GM18508 (cell line): ENCODE data around the gene NOL7.

Experiments used
- ATAC-seq: cut with Tn5 transposase; IDR thresholded peaks from one replicate; pipeline ENCODE4 v1.9.1; 2021; ENCODE audit warnings: moderate number of reproducible peaks; ENCODE audit not compliant: insufficient read depth, unreplicated experiment

Gene NOL7

DNA sequence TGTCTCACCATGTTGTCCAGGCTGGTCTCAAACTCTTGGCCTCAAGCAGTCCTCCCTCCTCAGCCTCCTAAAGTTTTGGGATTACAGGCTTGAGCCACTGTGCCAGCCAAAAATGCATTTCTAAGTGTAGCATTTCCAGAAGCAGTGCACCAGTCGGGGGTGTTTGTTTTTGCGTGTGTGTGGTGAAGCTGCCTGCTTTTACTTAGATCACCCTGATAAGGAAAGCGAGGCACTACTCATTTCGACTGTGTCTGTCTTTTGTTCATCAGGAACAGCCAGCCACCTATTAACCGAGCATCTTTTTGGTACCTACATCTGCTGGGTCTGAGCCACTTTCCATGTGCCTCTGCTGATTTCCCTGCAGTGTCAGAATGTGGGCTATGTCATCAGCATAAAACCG lies 22.0 kb upstream of the NOL7 start:
- no peak for ATAC-seq

GRCh38 chr6:13593720-13594119 lies 21.4 kb upstream of the NOL7 start:
- no peak for ATAC-seq

- ATAC-seq, result no peak
These were observed 18.1 kb upstream of the NOL7 start for GRCh38 chr6:13597073-13597472.

GRCh38 chr6:13600036-13600435 lies 15.1 kb upstream of the NOL7 start:
- ATAC-seq, result no peak

- ATAC-seq, result no peak
These were observed 11.0 kb upstream of the NOL7 start for GRCh38 chr6:13604135-13604534.

DNA sequence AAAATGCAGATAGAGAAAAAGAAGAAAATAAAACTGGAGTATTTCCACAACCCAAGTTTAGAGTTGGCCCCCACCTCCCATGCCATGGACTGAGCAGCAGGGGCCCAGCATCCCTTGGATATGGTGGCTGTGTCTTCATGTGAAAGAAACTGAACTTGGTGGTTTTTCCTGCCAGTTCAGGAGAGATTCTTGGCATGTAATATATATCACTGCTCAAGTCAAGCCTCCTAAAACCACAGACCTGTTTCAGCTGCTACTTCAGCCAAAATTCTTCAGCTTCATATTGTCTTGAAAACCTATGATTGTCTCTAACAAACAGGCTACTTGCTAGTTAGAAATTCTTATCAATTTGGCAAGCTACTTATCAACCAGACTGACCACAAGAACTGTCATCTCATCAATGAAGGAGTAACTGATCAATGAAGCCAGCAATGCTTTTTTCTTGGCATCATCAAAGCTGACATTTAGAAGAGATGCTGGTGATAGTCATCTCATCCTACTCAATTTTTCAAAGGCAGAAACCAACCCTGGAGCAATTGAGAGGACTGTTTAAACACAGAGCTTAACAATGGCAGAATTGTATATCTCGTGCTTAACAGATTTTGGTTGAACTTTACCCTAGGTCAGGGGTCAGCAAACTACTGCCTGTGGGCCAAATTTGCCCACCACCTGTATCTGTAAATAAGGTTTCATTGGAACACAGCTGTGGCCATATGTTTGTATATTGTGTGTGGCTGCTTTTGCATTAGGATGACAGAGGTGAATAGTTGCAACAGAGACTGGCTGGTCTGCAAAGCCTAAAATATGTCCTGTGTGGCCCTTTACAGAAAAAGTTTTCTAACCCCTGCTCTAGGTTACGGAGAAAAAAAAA lies 10.4 kb upstream of the NOL7 start:
- ATAC-seq, result no peak

- ATAC-seq, result no peak
These were observed 9.5 kb upstream of the NOL7 start for GRCh38 chr6:13605634-13606033.

GRCh38 chr6:13611715-13612114 lies 3.4 kb upstream of the NOL7 start:
- no peak for ATAC-seq

GRCh38 chr6:13613029-13613594 lies 2.0 kb upstream of the NOL7 start:
- no peak for ATAC-seq

GRCh38 chr6:13614126-13614925 lies 809 bp upstream of the NOL7 start:
- ATAC-seq, result peak; percentile 1

GRCh38 chr6:13615792-13616120 lies 621 bp downstream of the NOL7 start:
- ATAC-seq, result no peak

GRCh38 chr6:13617066-13617465 lies 1.9 kb downstream of the NOL7 start:
- ATAC-seq, result no peak

DNA sequence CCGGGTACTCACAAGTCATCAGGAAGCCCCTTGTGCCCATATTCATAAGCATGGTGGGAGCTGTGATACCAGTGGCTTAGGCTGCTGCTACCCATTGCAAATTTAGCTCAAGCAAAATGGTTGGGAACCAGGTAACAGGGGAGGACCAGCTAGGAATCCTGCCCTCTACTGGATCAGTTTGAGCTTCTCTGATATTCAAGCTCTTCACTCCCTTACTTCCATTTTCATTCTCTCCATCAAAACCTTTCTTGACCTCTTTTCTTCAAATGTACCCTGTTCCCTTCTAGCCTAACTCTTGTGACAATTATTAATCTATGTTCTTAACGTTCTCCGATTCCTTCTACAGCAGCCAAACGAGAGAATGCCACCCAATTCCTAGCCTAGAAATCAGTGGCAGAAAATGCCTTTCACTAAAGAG lies 9.7 kb downstream of the NOL7 start:
- no peak for ATAC-seq

DNA sequence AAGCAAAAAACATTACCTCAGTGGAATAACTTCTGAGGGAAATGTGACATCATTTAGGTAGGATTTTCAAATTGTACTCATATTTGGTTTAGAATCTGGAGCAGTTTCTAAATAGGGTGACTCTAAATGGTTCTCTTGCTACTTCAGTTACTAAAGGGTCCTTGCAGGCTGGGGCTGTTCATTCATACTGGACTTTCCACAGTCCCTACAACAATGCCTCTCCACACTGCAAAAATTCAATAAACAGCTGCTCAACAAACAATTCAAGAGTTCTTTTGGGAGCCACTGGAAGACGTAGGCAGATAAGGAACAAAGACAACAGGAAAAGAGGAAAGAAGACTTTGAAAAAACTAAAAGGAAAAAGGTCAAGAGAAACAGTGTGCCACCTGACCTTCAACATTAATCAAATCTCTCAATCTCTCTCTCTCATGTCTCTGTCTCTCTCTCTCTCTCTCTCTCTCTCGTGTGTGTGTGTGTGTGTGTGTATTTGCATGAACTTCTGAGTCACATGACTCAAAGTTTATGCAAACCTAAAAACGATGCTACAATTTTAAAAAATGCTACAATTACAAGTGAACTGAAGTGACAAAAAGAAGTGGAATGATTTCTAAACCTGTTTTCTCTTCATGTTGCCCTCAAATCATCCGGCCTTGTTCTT lies 14.5 kb downstream of the NOL7 start:
- ATAC-seq, result no peak

- no peak for ATAC-seq
These were observed 15.4 kb downstream of the NOL7 start for GRCh38 chr6:13630499-13630898.

DNA sequence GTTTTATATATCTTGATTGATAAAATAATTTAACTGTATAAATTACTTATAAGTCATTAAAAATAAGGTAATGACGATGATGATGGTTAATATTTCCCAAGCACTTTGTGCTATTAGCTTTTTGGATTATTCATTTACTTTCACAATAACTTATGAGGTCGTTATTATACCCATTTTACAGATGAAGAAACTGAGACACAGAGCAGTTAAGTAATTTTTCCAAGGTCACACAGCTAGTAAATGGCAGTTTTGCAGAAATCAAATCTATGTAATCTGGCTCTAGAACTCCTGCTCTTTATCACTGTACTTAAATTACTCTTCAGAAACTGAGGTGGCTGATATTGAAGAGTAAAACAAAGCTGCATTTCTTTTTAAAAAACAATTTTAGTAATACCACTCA lies 18.2 kb downstream of the NOL7 start:
- no peak for ATAC-seq

DNA sequence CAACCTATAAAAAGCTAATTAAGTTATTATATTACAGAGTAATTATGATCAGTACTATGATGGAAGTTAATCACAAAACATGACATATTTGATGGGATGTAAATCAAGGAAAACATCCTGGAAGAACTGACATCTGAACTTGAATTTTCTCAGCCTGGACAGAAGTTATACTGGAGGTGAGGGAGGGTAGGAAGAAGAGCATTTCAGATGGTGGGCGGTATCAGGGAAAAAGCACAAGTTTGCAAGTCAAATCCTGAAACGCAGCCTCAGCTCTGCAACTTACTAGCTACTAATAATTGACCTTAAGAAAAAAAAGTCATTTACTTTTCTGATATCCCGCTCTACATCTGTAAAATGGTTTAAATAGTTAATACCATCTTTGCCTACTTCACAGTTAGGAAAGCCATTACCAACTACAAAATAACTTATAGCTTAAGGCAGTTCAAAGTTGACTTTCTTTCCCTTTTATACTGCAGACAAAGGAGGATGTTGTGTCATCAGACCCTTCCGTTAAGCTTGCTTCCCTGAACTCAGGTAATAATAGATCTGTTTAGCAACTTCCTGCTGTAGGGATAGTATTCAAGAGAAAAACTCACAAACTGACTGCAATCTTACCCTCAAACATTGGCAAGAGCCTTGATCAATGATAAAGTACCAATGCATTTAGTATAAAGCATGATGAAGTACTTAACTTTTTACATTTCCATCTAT lies 21.0 kb downstream of the NOL7 start:
- ATAC-seq, result no peak

- no peak for ATAC-seq
These were observed 22.9 kb downstream of the NOL7 start for GRCh38 chr6:13638014-13638413.

GRCh38 chr6:13638626-13639025 lies 23.5 kb downstream of the NOL7 start:
- no peak for ATAC-seq

- ATAC-seq, result no peak
These were observed 26.2 kb downstream of the NOL7 start for GRCh38 chr6:13641315-13641714.
